ENCODE measurements around the gene A1CF. TPM values are rescaled to one million over a fixed set of nuclear protein-coding genes. Genes with fewer than 3 reads are reported as not detected.

Gene A1CF
- total RNA-seq, 1 donor from 2014 or later, result not detected

Other genes with a start within 250 kb of the A1CF start
- 3.8 and 11.2 TPM in 2 replicates for gene ASAH2B, start 145.7 kb downstream of the A1CF start, total RNA-seq
- gene PRKG1, start 188.9 kb upstream of the A1CF start, total RNA-seq, result 1.3 and 2.6 TPM in 2 replicates

Measured in kidney epithelial cell (primary cell).